ENCODE measurements around the gene SPEF2. TPM values are rescaled to one million over a fixed set of nuclear protein-coding genes. Genes with fewer than 3 reads are reported as not detected.
"Not testable (repeated sequence)": the region's sequence is repeated elsewhere in the genome, so short reads cannot be mapped to it uniquely, and the experiment has no call there.

Gene SPEF2
- total and polyA plus RNA-seq, 8 donors = 4.1 to 11.8 (median 6.2) TPM

- Histone ChIP-seq H3K27ac (no peak overlapping the region), H3K4me1 (no peaks in the 10 kb centered on the region), H3K27me3 (no peaks in the 10 kb centered on the region), H3K9me3 (no peaks in the 10 kb centered on the region), H3K4me3 (no peak overlapping the region), H3K36me3 (no peaks in the 10 kb centered on the region)
- DNase-seq = no peak
- WGBS, 2 donors = 83 to 91% methylated on average over 5 of the region's 5 CpGs
- FAIRE-seq = no peak
- ATAC-seq = no peak
- intact Hi-C loops (cut with DNase I) = no loop called here
- no peak for TF ChIP-seq CTCF (IDR thresholded peaks at IDR 0.05)
Observed at GRCh38 chr5:35838370-35839042, 220.8 kb downstream of the SPEF2 start.

GRCh38 chr5:35842856-35843255, 225.2 kb downstream of the SPEF2 start:
- H3K9me3 ChIP-seq = no peaks in the 10 kb centered on the region
- H3K4me3 ChIP-seq = no peak overlapping the region
- DNase-seq (no peak), FAIRE-seq (no peak), ATAC-seq (no peak)
- no peaks in the 10 kb centered on the region for H3K27me3 ChIP-seq
- H3K4me1 ChIP-seq = no peaks in the 10 kb centered on the region
- no peaks in the 10 kb centered on the region for H3K36me3 ChIP-seq
- intact Hi-C loops (cut with DNase I) = no loop called here
- no peak overlapping the region for H3K27ac ChIP-seq
- TF ChIP-seq CTCF (IDR thresholded peaks at IDR 0.05) = no peak

GRCh38 chr5:35845508-35845907, 227.8 kb downstream of the SPEF2 start:
- H3K36me3 ChIP-seq; H3K27ac ChIP-seq; H3K27me3 ChIP-seq; intact Hi-C loops (cut with DNase I); FAIRE-seq; ATAC-seq; H3K9me3 ChIP-seq; DNase-seq; H3K4me1 ChIP-seq; H3K4me3 ChIP-seq: not testable (repeated sequence)
- 65 to 73% methylated on average over 2 of the region's 2 CpGs for WGBS, 2 donors

- ATAC-seq = no peak
- no peaks in the 10 kb centered on the region for H3K27me3 ChIP-seq
- H3K36me3 ChIP-seq = no peaks in the 10 kb centered on the region
- no peak overlapping the region for H3K27ac ChIP-seq
- no peaks in the 10 kb centered on the region for H3K4me1 ChIP-seq
- no peak overlapping the region for H3K4me3 ChIP-seq
- no peak for DNase-seq
- no peak for TF ChIP-seq CTCF (IDR thresholded peaks at IDR 0.05)
- no peak for FAIRE-seq
- H3K9me3 ChIP-seq = no peaks in the 10 kb centered on the region
- intact Hi-C loops (cut with DNase I) = no loop called here
Observed at GRCh38 chr5:35847491-35847890, 229.8 kb downstream of the SPEF2 start.

GRCh38 chr5:35847961-35848360, 230.3 kb downstream of the SPEF2 start:
- H3K9me3 ChIP-seq = no peaks in the 10 kb centered on the region
- DNase-seq (no peak), FAIRE-seq (no peak), ATAC-seq (no peak)
- 49 to 59% methylated on average over 3 of the region's 3 CpGs for WGBS, 2 donors
- no peak overlapping the region for H3K27ac ChIP-seq
- no peak overlapping the region for H3K4me3 ChIP-seq
- H3K4me1 ChIP-seq = no peaks in the 10 kb centered on the region
- no peaks in the 10 kb centered on the region for H3K36me3 ChIP-seq
- intact Hi-C loops (cut with DNase I) = no loop called here
- no peaks in the 10 kb centered on the region for H3K27me3 ChIP-seq
- TF ChIP-seq CTCF (IDR thresholded peaks at IDR 0.05) = no peak

All from pancreas (tissue), 10 donors.